HG03354 (cell line): Measurements from ENCODE around the gene CCL24.

Experiments used
- ATAC-seq: cut with Tn5 transposase; IDR thresholded peaks from one replicate; pipeline ENCODE4 v1.9.1; 2021; ENCODE audit warnings: mild to moderate bottlenecking; ENCODE audit not compliant: unreplicated experiment, poor library complexity, severe bottlenecking

The CCL24 gene

GRCh38 chr7:75823198-75823910 is 9.7 kb upstream of the CCL24 start:
- no peak for ATAC-seq

- no peak for ATAC-seq
These were observed 7.1 kb upstream of the CCL24 start for GRCh38 chr7:75820688-75821087.

GRCh38 chr7:75819711-75820110 is 6.1 kb upstream of the CCL24 start:
- ATAC-seq: no peak

- no peak for ATAC-seq
These were observed 4.9 kb upstream of the CCL24 start for GRCh38 chr7:75818472-75818871.

GRCh38 chr7:75817116-75817515 is 3.5 kb upstream of the CCL24 start:
- no peak for ATAC-seq

- ATAC-seq: no peak
These were observed 1.9 kb upstream of the CCL24 start for GRCh38 chr7:75815418-75816064.

- no peak for ATAC-seq
These were observed 871 bp upstream of the CCL24 start for GRCh38 chr7:75814407-75814947.

GRCh38 chr7:75813084-75813483 is 522 bp downstream of the CCL24 start:
- no peak for ATAC-seq

- ATAC-seq: no peak
These were observed 1.5 kb downstream of the CCL24 start for GRCh38 chr7:75811894-75812678.

- ATAC-seq: no peak
These were observed 4.2 kb downstream of the CCL24 start for GRCh38 chr7:75809396-75809795.

- ATAC-seq: no peak
These were observed 5.5 kb downstream of the CCL24 start for GRCh38 chr7:75808106-75808505.

GRCh38 chr7:75807452-75807851 is 6.2 kb downstream of the CCL24 start:
- ATAC-seq: no peak

- no peak for ATAC-seq
These were observed 6.9 kb downstream of the CCL24 start for GRCh38 chr7:75806560-75807307.

- no peak for ATAC-seq
These were observed 8.9 kb downstream of the CCL24 start for GRCh38 chr7:75804705-75805104.

GRCh38 chr7:75804004-75804403 is 9.6 kb downstream of the CCL24 start:
- ATAC-seq: no peak

- no peak for ATAC-seq
These were observed 11.1 kb downstream of the CCL24 start for GRCh38 chr7:75802552-75802821.

- no peak for ATAC-seq
These were observed 14.8 kb downstream of the CCL24 start for GRCh38 chr7:75798770-75799169.

- no peak for ATAC-seq
These were observed 17.2 kb downstream of the CCL24 start for GRCh38 chr7:75796420-75796819.

- ATAC-seq: no peak
These were observed 17.7 kb downstream of the CCL24 start for GRCh38 chr7:75795831-75796285.

GRCh38 chr7:75793676-75794075 is 19.9 kb downstream of the CCL24 start:
- no peak for ATAC-seq
